ENCODE data around the gene G0S2.

- TF ChIP-seq CTCF (IDR thresholded peaks at IDR 0.05) (no peak), POLR2A (IDR thresholded peaks at IDR 0.05) (no peak)
These were observed 26.1 kb upstream of the G0S2 start for GRCh38 chr1:209648931-209649776.
